ENCODE results near the gene BBOF1. TPM values are rescaled to one million over a fixed set of nuclear protein-coding genes. Genes with fewer than 3 reads are reported as not detected.

Gene BBOF1
- total RNA-seq, 1 donor from 2014 or later: 5.7 TPM

DNA sequence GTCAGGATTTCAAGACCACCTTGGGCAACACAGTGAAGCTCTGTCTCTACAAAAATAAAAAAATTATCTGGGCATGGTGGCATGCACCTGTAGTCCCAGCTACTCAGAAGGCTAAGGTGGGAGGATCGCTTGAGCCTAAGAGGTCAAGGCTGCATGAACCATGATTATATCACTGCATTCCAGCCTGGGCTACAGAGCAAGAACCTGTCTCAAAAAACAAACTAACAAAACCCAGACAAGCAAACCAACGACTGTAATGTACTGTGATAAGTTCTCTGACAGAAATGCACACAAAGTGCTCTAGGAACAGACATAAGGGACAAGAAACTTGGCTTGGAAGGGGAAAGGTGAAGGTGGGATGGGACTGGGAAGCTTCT, 22.4 kb upstream of the BBOF1 start:
- Mint-ChIP-seq H3K4me3 (ENCODE audit: unreplicated experiment) (no peak overlapping the region), H3K4me1 (ENCODE audit: low read depth, unreplicated experiment) (peaks cover 4% of the 10 kb centered on the region), H3K27ac (ENCODE audit: unreplicated experiment) (no peak overlapping the region), H3K36me3 (ENCODE audit: low read depth, unreplicated experiment) (peaks cover 2% of the 10 kb centered on the region), H3K9me3 (ENCODE audit: unreplicated experiment) (no peaks in the 10 kb centered on the region), H3K27me3 (ENCODE audit: low read depth, unreplicated experiment) (peaks cover 5% of the 10 kb centered on the region)
- Histone ChIP-seq H3K27me3 (ENCODE audit: insufficient read depth, low read length) (no peaks in the 10 kb centered on the region), H3K9me3 (ENCODE audit: insufficient read depth, low read depth, low read length) (no peaks in the 10 kb centered on the region), H3K9ac (ENCODE audit: low read length) (no peak overlapping the region), H3K4me2 (ENCODE audit: low read length) (no peak overlapping the region), H3K79me2 (ENCODE audit: insufficient read depth, low read length) (no peaks in the 10 kb centered on the region), H3K4me1 (ENCODE audit: insufficient read depth, low read length) (no peaks in the 10 kb centered on the region), H3K27ac (ENCODE audit: low read depth, low read length) (no peak overlapping the region), H4K20me1 (ENCODE audit: insufficient read depth, low read length) (no peaks in the 10 kb centered on the region), H3K36me3 (ENCODE audit: insufficient read depth, low read length) (no peaks in the 10 kb centered on the region), H2AFZ (ENCODE audit: low read depth, low read length) (no peak overlapping the region), H3K4me3 (ENCODE audit: insufficient read depth, low read depth, low read length) (no peak overlapping the region)
- FAIRE-seq (no peak), DNase-seq (ENCODE audit: low read depth) (no peak)
- no peak for TF ChIP-seq EZH2 (IDR thresholded peaks at IDR 0.05; ENCODE audit: insufficient read depth, low read length)
- TF ChIP-seq, protein P1, sequence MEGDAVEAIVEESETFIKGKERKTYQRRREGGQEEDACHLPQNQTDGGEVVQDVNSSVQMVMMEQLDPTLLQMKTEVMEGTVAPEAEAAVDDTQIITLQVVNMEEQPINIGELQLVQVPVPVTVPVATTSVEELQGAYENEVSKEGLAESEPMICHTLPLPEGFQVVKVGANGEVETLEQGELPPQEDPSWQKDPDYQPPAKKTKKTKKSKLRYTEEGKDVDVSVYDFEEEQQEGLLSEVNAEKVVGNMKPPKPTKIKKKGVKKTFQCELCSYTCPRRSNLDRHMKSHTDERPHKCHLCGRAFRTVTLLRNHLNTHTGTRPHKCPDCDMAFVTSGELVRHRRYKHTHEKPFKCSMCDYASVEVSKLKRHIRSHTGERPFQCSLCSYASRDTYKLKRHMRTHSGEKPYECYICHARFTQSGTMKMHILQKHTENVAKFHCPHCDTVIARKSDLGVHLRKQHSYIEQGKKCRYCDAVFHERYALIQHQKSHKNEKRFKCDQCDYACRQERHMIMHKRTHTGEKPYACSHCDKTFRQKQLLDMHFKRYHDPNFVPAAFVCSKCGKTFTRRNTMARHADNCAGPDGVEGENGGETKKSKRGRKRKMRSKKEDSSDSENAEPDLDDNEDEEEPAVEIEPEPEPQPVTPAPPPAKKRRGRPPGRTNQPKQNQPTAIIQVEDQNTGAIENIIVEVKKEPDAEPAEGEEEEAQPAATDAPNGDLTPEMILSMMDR (IDR thresholded peaks at IDR 0.05; ENCODE audit: insufficient read depth, low read depth, low read length): no peak

DNA sequence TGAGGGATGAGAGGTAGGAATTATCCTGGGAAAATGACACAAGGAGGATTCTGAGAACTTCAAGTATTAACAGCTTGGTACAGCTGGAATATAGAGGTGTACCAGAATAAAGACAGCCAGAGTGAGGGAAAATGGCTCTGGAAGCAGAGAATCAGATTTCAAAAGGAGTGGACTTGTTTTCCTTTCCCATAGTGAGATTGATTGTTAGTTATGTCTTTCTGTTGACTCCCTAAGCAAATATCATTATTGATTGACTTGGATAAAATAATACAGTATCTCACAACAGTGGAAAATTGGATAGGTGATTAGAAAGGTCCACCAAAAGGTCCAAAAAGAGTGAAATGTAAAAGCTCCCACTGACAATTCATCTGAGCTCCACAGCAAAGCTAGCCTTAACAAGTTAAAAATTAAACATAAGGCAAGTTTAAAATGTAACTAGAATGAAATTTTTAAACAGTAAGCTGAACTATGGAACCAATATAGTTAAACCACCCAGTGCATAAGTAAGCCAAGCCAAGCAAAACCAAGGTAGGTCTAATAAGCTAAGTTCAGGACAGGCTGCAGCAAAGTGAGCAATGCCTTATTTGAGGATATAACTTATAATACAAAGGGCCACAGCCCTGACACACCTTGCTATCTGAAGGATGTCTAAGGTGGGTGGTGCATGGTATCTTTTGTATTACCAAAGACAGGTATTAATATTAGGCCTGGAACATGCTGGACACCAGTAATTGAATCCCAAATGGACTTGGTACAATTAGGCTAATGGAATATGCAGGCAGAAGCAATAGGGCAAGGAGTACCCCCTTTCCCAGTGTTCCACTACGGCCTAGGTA, 21.8 kb upstream of the BBOF1 start:
- Mint-ChIP-seq H3K4me3 (ENCODE audit: unreplicated experiment) (no peak overlapping the region), H3K9me3 (ENCODE audit: unreplicated experiment) (no peaks in the 10 kb centered on the region), H3K27ac (ENCODE audit: unreplicated experiment) (no peak overlapping the region), H3K27me3 (ENCODE audit: low read depth, unreplicated experiment) (peaks cover 5% of the 10 kb centered on the region), H3K36me3 (ENCODE audit: low read depth, unreplicated experiment) (peaks cover 2% of the 10 kb centered on the region), H3K4me1 (ENCODE audit: low read depth, unreplicated experiment) (peaks cover 4% of the 10 kb centered on the region)
- H4K20me1 ChIP-seq (ENCODE audit: insufficient read depth, low read length): no peaks in the 10 kb centered on the region
- H3K4me2 ChIP-seq (ENCODE audit: low read length): no peak overlapping the region
- TF ChIP-seq, protein P1 (IDR thresholded peaks at IDR 0.05; ENCODE audit: insufficient read depth, low read depth, low read length): no peak
- TF ChIP-seq EZH2 (IDR thresholded peaks at IDR 0.05; ENCODE audit: insufficient read depth, low read length): no peak
- H3K27ac ChIP-seq (ENCODE audit: low read depth, low read length): no peak overlapping the region
- no peaks in the 10 kb centered on the region for H3K4me1 ChIP-seq (ENCODE audit: insufficient read depth, low read length)
- no peaks in the 10 kb centered on the region for H3K79me2 ChIP-seq (ENCODE audit: insufficient read depth, low read length)
- no peak overlapping the region for H3K4me3 ChIP-seq (ENCODE audit: insufficient read depth, low read depth, low read length)
- H3K9me3 ChIP-seq (ENCODE audit: insufficient read depth, low read depth, low read length): no peaks in the 10 kb centered on the region
- no peak overlapping the region for H3K9ac ChIP-seq (ENCODE audit: low read length)
- no peak overlapping the region for H2AFZ ChIP-seq (ENCODE audit: low read depth, low read length)
- FAIRE-seq (no peak), DNase-seq (ENCODE audit: low read depth) (no peak)
- H3K36me3 ChIP-seq (ENCODE audit: insufficient read depth, low read length): no peaks in the 10 kb centered on the region
- H3K27me3 ChIP-seq (ENCODE audit: insufficient read depth, low read length): no peaks in the 10 kb centered on the region

DNA sequence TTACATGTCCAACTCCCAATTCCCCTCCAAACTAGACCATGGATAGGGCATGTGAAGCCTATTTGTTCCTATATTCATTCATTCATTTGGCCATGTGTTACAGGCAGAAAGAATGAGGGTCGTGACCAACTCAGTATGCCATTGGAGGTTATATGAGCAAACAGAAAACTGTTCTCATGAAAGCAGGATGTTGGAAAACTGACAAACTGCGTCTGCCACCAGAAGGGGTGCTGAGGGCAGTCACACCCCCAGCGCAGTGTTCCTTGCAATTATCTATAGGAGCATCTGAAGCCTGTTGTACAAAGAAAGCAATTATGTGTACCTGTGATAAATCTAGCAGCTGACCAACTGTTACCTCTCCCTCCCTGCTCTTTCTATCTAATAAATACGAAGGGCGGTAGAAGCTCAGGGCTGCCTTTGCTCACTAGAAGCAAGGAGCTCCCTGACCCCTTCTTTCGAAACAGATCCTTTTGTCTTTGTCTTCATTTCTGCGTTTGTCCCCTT, 21.2 kb upstream of the BBOF1 start:
- H3K27ac ChIP-seq (ENCODE audit: low read depth, low read length): no peak overlapping the region

More for the DNA sequence above, 21.2 kb upstream of the BBOF1 start:
- no peaks in the 10 kb centered on the region for H3K4me1 ChIP-seq (ENCODE audit: insufficient read depth, low read length)
- H3K9ac ChIP-seq (ENCODE audit: low read length): no peak overlapping the region
- H2AFZ ChIP-seq (ENCODE audit: low read depth, low read length): no peak overlapping the region
- no peaks in the 10 kb centered on the region for H3K9me3 ChIP-seq (ENCODE audit: insufficient read depth, low read depth, low read length)
- no peaks in the 10 kb centered on the region for H3K79me2 ChIP-seq (ENCODE audit: insufficient read depth, low read length)
- H4K20me1 ChIP-seq (ENCODE audit: insufficient read depth, low read length): no peaks in the 10 kb centered on the region
- no peak for DNase-seq (ENCODE audit: low read depth)
- H3K36me3 Mint-ChIP-seq (ENCODE audit: low read depth, unreplicated experiment): peaks cover 2% of the 10 kb centered on the region
- no peak overlapping the region for H3K4me3 Mint-ChIP-seq (ENCODE audit: unreplicated experiment)
- peaks cover 4% of the 10 kb centered on the region for H3K4me1 Mint-ChIP-seq (ENCODE audit: low read depth, unreplicated experiment)
- H3K4me2 ChIP-seq (ENCODE audit: low read length): no peak overlapping the region
- no peak for TF ChIP-seq EZH2 (IDR thresholded peaks at IDR 0.05; ENCODE audit: insufficient read depth, low read length)
- TF ChIP-seq, protein P1 (IDR thresholded peaks at IDR 0.05; ENCODE audit: insufficient read depth, low read depth, low read length): no peak
- no peak for FAIRE-seq
- no peaks in the 10 kb centered on the region for H3K36me3 ChIP-seq (ENCODE audit: insufficient read depth, low read length)
- H3K4me3 ChIP-seq (ENCODE audit: insufficient read depth, low read depth, low read length): no peak overlapping the region
- no peaks in the 10 kb centered on the region for H3K27me3 ChIP-seq (ENCODE audit: insufficient read depth, low read length)
- no peaks in the 10 kb centered on the region for H3K9me3 Mint-ChIP-seq (ENCODE audit: unreplicated experiment)
- no peak overlapping the region for H3K27ac Mint-ChIP-seq (ENCODE audit: unreplicated experiment)
- peaks cover 5% of the 10 kb centered on the region for H3K27me3 Mint-ChIP-seq (ENCODE audit: low read depth, unreplicated experiment)

All from astrocyte (in vitro differentiated cells and primary cell).